Right atrium auricular region (tissue), 2 donors: ENCODE data around the gene BACH2. TPM values are rescaled to one million over a fixed set of nuclear protein-coding genes. Genes with fewer than 3 reads are reported as not detected.

Experiments
- DNase-seq: peaks from one replicate; pipeline ENCODE4 v3.0.0-alpha.2; 2019; ENCODE audit warnings: low spot score
- H3K27ac ChIP-seq, 2 donors: fragments of 200-600 bp; sonication (generic); 1 replicate in 1 of 2; 2 replicates in 1 of 2; pipeline ENCODE4 v1.5.1; 2016 to 2019
- H3K27me3 ChIP-seq, 2 donors: fragments of 200-600 bp; sonication (generic); one replicate each; pipeline versions ENCODE4 v1.5.1 to v1.6.0; 2017 to 2019
- H3K36me3 ChIP-seq: fragments of 200-600 bp; sonication (generic); one replicate; pipeline ENCODE4 v1.5.1; 2016
- H3K4me1 ChIP-seq, 2 donors: fragments of 200-600 bp; sonication (generic); one replicate each; pipeline versions ENCODE4 v1.5.1 to v1.6.0; 2017 to 2019
- H3K4me3 ChIP-seq, 2 donors: fragments of 200-600 bp; sonication (generic); 1 replicate in 1 of 2; 2 replicates in 1 of 2; pipeline ENCODE4 v1.5.1; 2017 to 2019; ENCODE audit warnings: mild to moderate bottlenecking in 1 of 2, moderate library complexity in 1 of 2
- H3K9me3 ChIP-seq, 2 donors: fragments of 200-600 bp; sonication (generic); one replicate each; pipeline ENCODE4 v1.5.1; 2019
- CTCF ChIP-seq, 2 donors: fragments of 200-600 bp; sonication (generic); IDR thresholded peaks; one replicate each; pipeline ENCODE4 v1.5.1; 2019; ENCODE audit warnings: antibody characterized with exemption in 2 of 2
- total RNA-seq, 2 donors: library from RNA; depleted of rRNA; stranded (reverse); fragments of >200 nt; gene quantifications; one replicate each; pipeline ENCODE4 v1.1.0, GENCODE V29; 2016

Gene BACH2
- total RNA-seq, 2 donors from 2014 or later = 0.82 to 2.2 TPM

- H3K27me3 ChIP-seq = no peaks in the 10 kb centered on the region
- H3K9me3 ChIP-seq = no peaks in the 10 kb centered on the region
- peak overlapping the region in 1 of 2 donors; percentile 55 for H3K27ac ChIP-seq
- H3K4me3 ChIP-seq = no peak overlapping the region
- no peak for DNase-seq
- H3K36me3 ChIP-seq = no peaks in the 10 kb centered on the region
- peaks cover 0 to 19% of the 10 kb centered on the region in 2 donors for H3K4me1 ChIP-seq
- TF ChIP-seq CTCF (IDR thresholded peaks at IDR 0.05) = no peak
Measured at GRCh38 chr6:90227213-90227612, 69.4 kb downstream of the BACH2 start.

- TF ChIP-seq CTCF (IDR thresholded peaks at IDR 0.05) = no peak
- H3K27me3 ChIP-seq = no peaks in the 10 kb centered on the region
- peak overlapping the region in 1 of 2 donors; percentile 10 for H3K27ac ChIP-seq
- H3K4me1 ChIP-seq = peaks cover 0 to 10% of the 10 kb centered on the region in 2 donors
- H3K9me3 ChIP-seq = no peaks in the 10 kb centered on the region
- no peak overlapping the region for H3K4me3 ChIP-seq
- no peak for DNase-seq
- H3K36me3 ChIP-seq = no peaks in the 10 kb centered on the region
Measured at GRCh38 chr6:90226257-90226656, 70.4 kb downstream of the BACH2 start.

GRCh38 chr6:90224196-90224595 lies 72.4 kb downstream of the BACH2 start:
- no peak overlapping the region for H3K4me3 ChIP-seq
- no peak for DNase-seq
- peaks cover 0 to 7% of the 10 kb centered on the region in 2 donors for H3K4me1 ChIP-seq
- H3K9me3 ChIP-seq = no peaks in the 10 kb centered on the region
- no peak for TF ChIP-seq CTCF (IDR thresholded peaks at IDR 0.05)
- no peak overlapping the region for H3K27ac ChIP-seq
- H3K27me3 ChIP-seq = no peaks in the 10 kb centered on the region
- no peaks in the 10 kb centered on the region for H3K36me3 ChIP-seq

- Histone ChIP-seq H3K27ac (no peak overlapping the region), H3K27me3 (no peaks in the 10 kb centered on the region), H3K36me3 (no peaks in the 10 kb centered on the region), H3K4me3 (no peak overlapping the region), H3K9me3 (no peaks in the 10 kb centered on the region), H3K4me1 (peaks cover 0 to 19% of the 10 kb centered on the region in 2 donors)
- no peak for DNase-seq
- TF ChIP-seq CTCF (IDR thresholded peaks at IDR 0.05) = no peak
Measured at GRCh38 chr6:90222724-90223198, 73.9 kb downstream of the BACH2 start.

- no peak for TF ChIP-seq CTCF (IDR thresholded peaks at IDR 0.05)
- Histone ChIP-seq H3K36me3 (no peaks in the 10 kb centered on the region), H3K27ac (no peak overlapping the region), H3K4me1 (peaks cover 0 to 25% of the 10 kb centered on the region in 2 donors), H3K27me3 (no peaks in the 10 kb centered on the region), H3K4me3 (no peak overlapping the region), H3K9me3 (no peaks in the 10 kb centered on the region)
- DNase-seq = no peak
Measured at GRCh38 chr6:90222008-90222407, 74.6 kb downstream of the BACH2 start.

- Histone ChIP-seq H3K27ac (no peak overlapping the region), H3K27me3 (no peaks in the 10 kb centered on the region), H3K9me3 (no peaks in the 10 kb centered on the region), H3K36me3 (no peaks in the 10 kb centered on the region), H3K4me3 (no peak overlapping the region), H3K4me1 (peaks cover 0 to 31% of the 10 kb centered on the region in 2 donors)
- DNase-seq = no peak
- TF ChIP-seq CTCF (IDR thresholded peaks at IDR 0.05) = no peak
Measured at GRCh38 chr6:90221403-90221802, 75.2 kb downstream of the BACH2 start.
